LoVo (cell line): ENCODE data around the gene FOXR1.

ENCODE experiments used
- DNase-seq: peaks from one replicate; pipeline ENCODE4 v3.0.0-alpha.2; 2016; ENCODE audit warnings: low spot score

The FOXR1 gene

GRCh38 chr11:119026970-119027369 lies 55.4 kb downstream of the FOXR1 start:
- DNase-seq = no peak

GRCh38 chr11:119027561-119028345 lies 56.2 kb downstream of the FOXR1 start:
- DNase-seq = no peak

DNA sequence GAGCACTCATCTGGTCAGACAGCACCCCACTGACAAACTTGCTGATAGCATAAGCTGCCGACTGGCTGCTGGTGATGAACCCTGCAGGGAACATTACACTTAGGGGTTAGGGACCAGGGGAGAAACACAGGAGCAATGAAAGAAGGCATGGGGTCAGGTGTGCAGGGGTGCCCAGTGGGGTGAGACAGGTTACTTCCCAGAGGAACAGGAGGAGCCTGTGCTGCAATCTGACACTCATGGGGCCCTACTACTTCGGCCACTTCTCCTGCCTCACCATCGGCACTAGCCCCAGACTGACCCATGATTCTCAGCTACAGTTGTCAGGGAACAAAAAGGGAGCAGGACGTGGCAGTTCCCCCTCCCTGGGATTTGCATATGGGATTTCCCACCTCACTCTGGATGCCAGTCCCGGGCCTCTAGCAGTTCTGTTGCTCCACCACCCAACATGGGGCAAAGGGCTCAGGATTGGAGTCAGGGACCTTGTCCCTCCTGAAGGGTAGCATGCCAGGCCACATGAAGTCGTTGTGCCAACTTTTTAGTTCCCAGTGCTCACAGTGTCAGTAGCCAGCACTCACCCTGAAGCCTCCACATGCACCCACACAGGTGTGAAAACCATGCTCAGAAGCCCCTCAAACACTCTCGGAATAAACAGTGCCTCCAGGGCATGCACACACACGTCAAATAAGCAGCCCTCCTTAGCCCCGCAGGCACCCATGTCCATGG lies 56.9 kb downstream of the FOXR1 start:
- DNase-seq = no peak

DNA sequence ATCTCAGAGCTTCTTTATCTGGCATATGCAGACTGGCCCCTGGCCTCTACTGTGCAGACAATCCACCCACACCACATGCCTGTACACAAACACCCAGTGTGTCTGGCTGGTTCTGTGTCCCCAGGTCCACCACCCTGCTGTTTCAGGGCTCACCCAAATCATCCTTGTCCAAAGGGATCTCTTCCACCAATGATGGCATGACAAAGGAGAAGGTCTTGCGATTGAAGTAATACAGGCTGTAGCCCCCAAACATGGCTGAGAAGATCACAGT lies 57.4 kb downstream of the FOXR1 start:
- DNase-seq = no peak

DNA sequence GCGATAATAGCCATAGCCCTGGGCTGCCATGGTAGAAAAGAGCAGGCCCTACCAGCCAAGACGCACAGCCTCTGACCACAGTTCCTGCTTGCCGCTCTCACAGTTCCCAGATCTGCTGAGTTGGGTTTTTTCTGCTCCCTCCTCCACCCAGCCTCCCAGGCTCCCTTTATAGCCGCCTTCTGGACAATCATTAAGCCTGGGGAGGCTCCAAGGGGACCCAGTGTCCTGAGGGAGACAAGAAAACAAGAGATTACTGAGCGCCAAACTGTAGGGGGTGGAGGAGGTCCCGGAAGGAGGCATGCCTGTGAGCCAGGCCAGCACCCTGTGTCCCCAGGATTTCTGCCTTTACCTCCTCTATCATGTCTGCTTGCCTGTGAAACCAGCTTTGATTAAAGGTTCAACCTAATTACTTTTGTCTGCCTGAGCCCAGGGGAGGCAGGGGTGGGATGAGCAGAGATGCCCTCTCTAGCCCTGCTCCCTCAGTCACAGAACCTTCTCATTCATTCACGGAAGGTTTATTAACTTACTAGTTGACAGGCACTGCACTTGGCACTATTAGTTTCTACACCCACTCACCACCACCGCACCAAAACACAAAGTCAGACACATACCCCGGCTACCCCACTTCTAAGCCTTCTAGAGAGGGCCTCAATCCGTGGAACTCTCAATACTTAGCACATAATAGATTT lies 57.9 kb downstream of the FOXR1 start:
- DNase-seq = peak; percentile 65

DNA sequence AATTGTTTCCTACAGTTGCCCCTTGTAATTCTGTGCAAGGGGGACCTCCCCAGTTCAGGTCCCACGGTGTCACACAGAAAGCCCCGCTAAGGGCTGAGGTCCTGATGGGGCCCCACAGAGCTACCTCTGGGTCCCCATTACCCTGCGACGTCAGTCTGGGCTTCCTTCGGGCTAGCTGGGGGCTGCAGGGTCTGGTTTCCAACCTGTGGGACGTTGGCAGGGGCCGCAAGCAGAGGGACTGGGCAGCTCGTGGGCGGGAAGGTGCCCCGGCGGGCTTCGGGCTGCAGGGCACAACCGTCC lies 58.4 kb downstream of the FOXR1 start:
- no peak for DNase-seq

DNA sequence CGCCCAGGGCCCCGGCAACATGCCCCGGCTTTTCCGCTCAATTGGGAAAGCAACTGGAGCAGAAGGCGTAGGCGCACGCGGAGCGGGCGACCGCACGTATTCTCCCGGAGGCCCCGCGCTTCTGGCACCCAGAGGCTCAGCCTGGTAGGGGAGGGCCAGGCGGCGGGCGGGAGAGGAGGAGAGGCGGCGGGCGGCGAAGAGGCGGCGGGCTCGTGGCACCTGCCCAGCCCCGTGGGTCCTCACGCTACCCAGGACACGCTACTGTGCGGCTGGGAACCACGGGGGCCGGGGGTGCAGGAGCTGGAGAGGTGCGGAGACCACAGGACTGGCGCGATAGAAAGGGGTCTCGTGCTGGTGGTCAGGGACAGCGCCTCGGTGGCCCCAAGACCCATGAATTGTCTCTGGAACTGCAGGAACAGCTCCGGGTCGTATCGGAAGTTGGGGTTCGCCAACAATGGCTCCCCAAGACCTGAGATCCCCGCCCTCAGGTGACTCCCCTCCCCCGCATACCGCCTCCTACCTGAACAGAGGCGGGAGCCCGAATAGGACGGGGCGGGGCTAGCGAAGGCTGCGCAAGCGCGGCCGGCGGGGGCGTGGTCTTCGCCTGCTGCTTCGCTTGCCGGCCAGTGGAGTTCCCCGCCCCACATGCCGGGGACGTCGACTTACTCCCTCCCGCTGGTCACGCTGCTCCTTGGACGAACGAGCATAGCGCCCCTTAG lies 58.9 kb downstream of the FOXR1 start, which contains the start of gene SLC37A4:
Gene SLC37A4, minus strand, starts transcription at position 549 of the 719 bp plus-strand sequence.
- DNase-seq = peak; percentile 97
